ENCODE data around the gene ARHGAP10.

DNA sequence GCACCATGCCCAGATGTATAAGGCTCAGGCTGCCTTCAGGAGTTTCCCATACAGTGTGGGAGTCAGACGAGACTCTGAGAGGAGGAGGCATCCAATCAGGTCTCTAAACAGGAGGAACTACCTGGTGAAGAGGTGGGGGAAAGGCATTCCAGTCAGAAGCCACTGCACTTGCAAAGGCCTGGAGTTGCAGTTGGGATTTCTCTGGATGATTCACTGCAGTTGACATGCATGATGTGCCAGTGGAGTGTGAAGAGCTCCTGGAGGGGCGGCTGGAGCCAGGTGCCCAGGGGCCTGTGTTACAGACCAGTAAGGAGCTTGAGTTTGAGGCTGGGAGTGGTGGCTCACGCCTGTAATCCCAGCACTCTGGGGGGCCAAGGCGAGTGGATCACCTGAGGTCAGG is 339.1 kb downstream of the ARHGAP10 start:
- TF ChIP-seq, protein P1, sequence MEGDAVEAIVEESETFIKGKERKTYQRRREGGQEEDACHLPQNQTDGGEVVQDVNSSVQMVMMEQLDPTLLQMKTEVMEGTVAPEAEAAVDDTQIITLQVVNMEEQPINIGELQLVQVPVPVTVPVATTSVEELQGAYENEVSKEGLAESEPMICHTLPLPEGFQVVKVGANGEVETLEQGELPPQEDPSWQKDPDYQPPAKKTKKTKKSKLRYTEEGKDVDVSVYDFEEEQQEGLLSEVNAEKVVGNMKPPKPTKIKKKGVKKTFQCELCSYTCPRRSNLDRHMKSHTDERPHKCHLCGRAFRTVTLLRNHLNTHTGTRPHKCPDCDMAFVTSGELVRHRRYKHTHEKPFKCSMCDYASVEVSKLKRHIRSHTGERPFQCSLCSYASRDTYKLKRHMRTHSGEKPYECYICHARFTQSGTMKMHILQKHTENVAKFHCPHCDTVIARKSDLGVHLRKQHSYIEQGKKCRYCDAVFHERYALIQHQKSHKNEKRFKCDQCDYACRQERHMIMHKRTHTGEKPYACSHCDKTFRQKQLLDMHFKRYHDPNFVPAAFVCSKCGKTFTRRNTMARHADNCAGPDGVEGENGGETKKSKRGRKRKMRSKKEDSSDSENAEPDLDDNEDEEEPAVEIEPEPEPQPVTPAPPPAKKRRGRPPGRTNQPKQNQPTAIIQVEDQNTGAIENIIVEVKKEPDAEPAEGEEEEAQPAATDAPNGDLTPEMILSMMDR (IDR thresholded peaks at IDR 0.05): no peak
- TF ChIP-seq EZH2 (IDR thresholded peaks at IDR 0.05; ENCODE audit: borderline replicate concordance, insufficient read depth, low read depth, low read length, poor library complexity, severe bottlenecking): no peak

Measured in B cell (primary cell).